ENCODE data around the gene AIPL1. TPM values are rescaled to one million over a fixed set of nuclear protein-coding genes. Genes with fewer than 3 reads are reported as not detected.

AIPL1 gene
- total RNA-seq, 4 donors from 2014 or later: not detected

GRCh38 chr17:6453279-6454024, 18.5 kb upstream of the AIPL1 start:
- no peak overlapping the region for H3K27ac ChIP-seq

GRCh38 chr17:6452471-6453266, 17.7 kb upstream of the AIPL1 start:
- H3K4me1 ChIP-seq: peaks cover 5% of the 10 kb centered on the region
- no peaks in the 10 kb centered on the region for H3K36me3 ChIP-seq
- no peaks in the 10 kb centered on the region for H3K27me3 ChIP-seq
- H3K4me3 ChIP-seq: no peak overlapping the region
- 87% methylated on average over 10 of the region's 10 CpGs for WGBS
- TF ChIP-seq EP300 (IDR thresholded peaks at IDR 0.05) (no peak), CTCF (IDR thresholded peaks at IDR 0.05) (no peak), POLR2AphosphoS5 (IDR thresholded peaks at IDR 0.05) (no peak), POLR2A (IDR thresholded peaks at IDR 0.05) (no peak)
- DNase-seq (ENCODE audit: low spot score in 2 of 2): no peak
- H3K9me3 ChIP-seq: no peaks in the 10 kb centered on the region
- no peak overlapping the region for H3K27ac ChIP-seq

More at GRCh38 chr17:6453279-6454024, 18.5 kb upstream of the AIPL1 start:
- no peak overlapping the region for H3K4me3 ChIP-seq
- TF ChIP-seq POLR2A (IDR thresholded peaks at IDR 0.05): no peak
- no peak for TF ChIP-seq EP300 (IDR thresholded peaks at IDR 0.05)
- TF ChIP-seq POLR2AphosphoS5 (IDR thresholded peaks at IDR 0.05): no peak
- TF ChIP-seq CTCF (IDR thresholded peaks at IDR 0.05): no peak
- no peaks in the 10 kb centered on the region for H3K27me3 ChIP-seq
- DNase-seq (ENCODE audit: low spot score in 2 of 2): no peak
- H3K4me1 ChIP-seq: peaks cover 5% of the 10 kb centered on the region
- WGBS: 92% methylated on average over 7 of the region's 14 CpGs
- no peaks in the 10 kb centered on the region for H3K36me3 ChIP-seq
- H3K9me3 ChIP-seq: no peaks in the 10 kb centered on the region

- TF ChIP-seq CTCF (IDR thresholded peaks at IDR 0.05) (no peak), EP300 (IDR thresholded peaks at IDR 0.05) (no peak), POLR2A (IDR thresholded peaks at IDR 0.05) (no peak), POLR2AphosphoS5 (IDR thresholded peaks at IDR 0.05) (no peak)
- no peaks in the 10 kb centered on the region for H3K36me3 ChIP-seq
- peaks cover 5% of the 10 kb centered on the region for H3K4me1 ChIP-seq
- H3K27me3 ChIP-seq: no peaks in the 10 kb centered on the region
- no peak overlapping the region for H3K27ac ChIP-seq
- H3K9me3 ChIP-seq: no peaks in the 10 kb centered on the region
- DNase-seq (ENCODE audit: low spot score in 2 of 2): no peak
- no peak overlapping the region for H3K4me3 ChIP-seq
- 55% methylated on average over 12 of the region's 12 CpGs for WGBS
These were observed 16.3 kb upstream of the AIPL1 start for GRCh38 chr17:6450926-6451832.

- TF ChIP-seq CTCF (IDR thresholded peaks at IDR 0.05) (no peak), POLR2AphosphoS5 (IDR thresholded peaks at IDR 0.05) (no peak), POLR2A (IDR thresholded peaks at IDR 0.05) (no peak), EP300 (IDR thresholded peaks at IDR 0.05) (no peak)
- Histone ChIP-seq H3K27me3 (no peaks in the 10 kb centered on the region), H3K27ac (no peak overlapping the region), H3K9me3 (no peaks in the 10 kb centered on the region), H3K36me3 (no peaks in the 10 kb centered on the region), H3K4me1 (peaks cover 6% of the 10 kb centered on the region), H3K4me3 (no peak overlapping the region)
- DNase-seq (ENCODE audit: low spot score in 2 of 2): no peak
- WGBS: 93% methylated on average over 6 of the region's 6 CpGs
These were observed 14.4 kb upstream of the AIPL1 start for GRCh38 chr17:6449307-6449706.
